Hepatocyte (in vitro differentiated cells): ENCODE data around the gene CCDC27. TPM values are rescaled to one million over a fixed set of nuclear protein-coding genes. Genes with fewer than 3 reads are reported as not detected.
"Not testable (repeated sequence)": the region's sequence is repeated elsewhere in the genome, so short reads cannot be mapped to it uniquely, and the experiment has no call there.

ENCODE experiments used
- DNase-seq: peaks from one replicate; pipeline ENCODE4 v3.0.0-alpha.2; 2016; ENCODE audit warnings: low spot score
- H2AFZ ChIP-seq: fragments of 200-600 bp; sonication (generic); 2 replicates; pipeline ENCODE4 v1.6.0; 2016; ENCODE audit warnings: antibody characterized with exemption, mild to moderate bottlenecking
- H3K27ac ChIP-seq: fragments of 200-600 bp; sonication (generic); 2 replicates; pipeline ENCODE4 v1.5.1; 2016; ENCODE audit warnings: mild to moderate bottlenecking
- H3K27me3 ChIP-seq: fragments of 200-600 bp; sonication (generic); 2 replicates; pipeline ENCODE4 v1.6.1; 2016
- H3K36me3 ChIP-seq: fragments of 200-600 bp; sonication (generic); replicated peaks from 2 replicates; pipeline ENCODE4 v1.5.1; 2016; ENCODE audit warnings: low read depth; ENCODE audit not compliant: insufficient read depth
- H3K4me1 ChIP-seq: fragments of 200-600 bp; sonication (generic); 2 replicates; pipeline ENCODE4 v1.5.1; 2016; ENCODE audit warnings: mild to moderate bottlenecking, moderate library complexity; ENCODE audit not compliant: insufficient read depth
- H3K4me2 ChIP-seq: fragments of 200-600 bp; sonication (generic); 2 replicates; pipeline ENCODE4 v1.6.0; 2016
- H3K4me3 ChIP-seq: fragments of 200-600 bp; sonication (generic); 2 replicates; pipeline ENCODE4 v1.5.1; 2016; ENCODE audit warnings: mild to moderate bottlenecking
- H3K79me2 ChIP-seq: fragments of 200-600 bp; sonication (generic); 2 replicates; pipeline ENCODE4 v1.6.0; 2017; ENCODE audit warnings: mild to moderate bottlenecking
- H3K9me2 ChIP-seq: fragments of 200-600 bp; sonication (generic); replicated peaks from 2 replicates; pipeline ENCODE4 v1.6.0; 2017; ENCODE audit warnings: mild to moderate bottlenecking; ENCODE audit not compliant: insufficient read depth
- H3K9me3 ChIP-seq: fragments of 200-600 bp; sonication (generic); 2 replicates; pipeline ENCODE4 v1.5.1; 2016; ENCODE audit warnings: low read depth, mild to moderate bottlenecking
- H4K20me1 ChIP-seq: fragments of 200-600 bp; sonication (generic); 2 replicates; pipeline ENCODE4 v1.6.0; 2016; ENCODE audit warnings: mild to moderate bottlenecking; ENCODE audit not compliant: insufficient read depth, poor library complexity, severe bottlenecking
- CTCF ChIP-seq: fragments of 200-600 bp; sonication (generic); IDR thresholded peaks from 2 replicates; pipeline ENCODE4 v1.5.1; 2016; ENCODE audit warnings: antibody characterized with exemption, mild to moderate bottlenecking; ENCODE audit not compliant: poor library complexity
- EZH2 ChIP-seq: fragments of 200-600 bp; sonication (generic); IDR thresholded peaks from 2 replicates; pipeline ENCODE4 v1.6.1; 2016; ENCODE audit warnings: antibody characterized with exemption, mild to moderate bottlenecking, borderline replicate concordance
- EZH2phosphoT487 ChIP-seq: fragments of 200-600 bp; sonication (generic); IDR thresholded peaks from one replicate; pipeline ENCODE4 v1.6.1; 2018; ENCODE audit warnings: antibody characterized with exemption, mild to moderate bottlenecking, low read depth, moderate library complexity; ENCODE audit not compliant: unreplicated experiment, severe bottlenecking
- WGBS: methylation state at CpG from one replicate; pipeline ENCODE4 v1.1.6; 2016; ENCODE audit warnings: low lambda C conversion rate; ENCODE audit errors: missing lambda C conversion rate; 5-methylcytosine and 5-hydroxymethylcytosine counted together
- polyA plus RNA-seq: library from polyadenylated mRNA; unstranded; fragments of >200 nt; fragmentation: Nextera tagmentation; extraction: Ambion mirVana; gene quantifications from 2 replicates; pipeline ENCODE4 v1.2.1, GENCODE V29; 2016
- total RNA-seq: library from RNA; depleted of rRNA; stranded (reverse); fragments of >200 nt; gene quantifications from 2 replicates; pipeline ENCODE4 v1.2.3, GENCODE V29; 2014

CCDC27 gene
- total and polyA plus RNA-seq, 2 experiments from 2014 or later = 0.17 to 0.59 TPM

- H3K4me1 ChIP-seq = no peaks in the 10 kb centered on the region
- no peak for TF ChIP-seq EZH2
- TF ChIP-seq EZH2phosphoT487 = no peak
- H3K9me3 ChIP-seq = no peaks in the 10 kb centered on the region
- H4K20me1 ChIP-seq = no peaks in the 10 kb centered on the region
- DNase-seq = no peak
- no peak overlapping the region for H3K4me2 ChIP-seq
- H3K36me3 ChIP-seq = no peaks in the 10 kb centered on the region
- no peak overlapping the region for H2AFZ ChIP-seq
- no peak overlapping the region for H3K27ac ChIP-seq
- H3K4me3 ChIP-seq = no peak overlapping the region
- H3K9me2 ChIP-seq = no peaks in the 10 kb centered on the region
- H3K27me3 ChIP-seq = no peaks in the 10 kb centered on the region
- no peaks in the 10 kb centered on the region for H3K79me2 ChIP-seq
- 78% methylated on average over 19 of the region's 20 CpGs for WGBS
Measured at GRCh38 chr1:3721955-3722465, 30.2 kb upstream of the CCDC27 start.

GRCh38 chr1:3722846-3723245 lies 29.4 kb upstream of the CCDC27 start:
- DNase-seq = no peak
- TF ChIP-seq CTCF = no peak
- no peak for TF ChIP-seq EZH2
- TF ChIP-seq EZH2phosphoT487 = no peak
- WGBS = 89% methylated on average over 3 of the region's 3 CpGs
- Histone ChIP-seq H2AFZ (no peak overlapping the region), H3K9me2 (no peaks in the 10 kb centered on the region), H3K9me3 (no peaks in the 10 kb centered on the region), H3K27me3 (no peaks in the 10 kb centered on the region), H3K27ac (no peak overlapping the region), H3K79me2 (no peaks in the 10 kb centered on the region), H4K20me1 (no peaks in the 10 kb centered on the region), H3K4me2 (no peak overlapping the region), H3K36me3 (no peaks in the 10 kb centered on the region), H3K4me3 (no peak overlapping the region), H3K4me1 (no peaks in the 10 kb centered on the region)

GRCh38 chr1:3724416-3725030 lies 27.7 kb upstream of the CCDC27 start:
- H3K9me2 ChIP-seq, H3K27ac ChIP-seq, H3K4me3 ChIP-seq, H3K79me2 ChIP-seq, H3K27me3 ChIP-seq, H3K4me1 ChIP-seq, H3K4me2 ChIP-seq, H4K20me1 ChIP-seq, H3K36me3 ChIP-seq, H3K9me3 ChIP-seq, H2AFZ ChIP-seq: not testable (repeated sequence)
- 39% methylated on average over 18 of the region's 18 CpGs for WGBS
- DNase-seq = peak; percentile 86
- TF ChIP-seq CTCF = peak; percentile 95

- no peak for TF ChIP-seq EZH2
- TF ChIP-seq CTCF = no peak
- TF ChIP-seq EZH2phosphoT487 = no peak
- WGBS = no CpG with 5 or more reads among the region's 2 CpGs
- DNase-seq = no peak
- Histone ChIP-seq H3K4me2 (no peak overlapping the region), H3K9me2 (no peaks in the 10 kb centered on the region), H3K27me3 (no peaks in the 10 kb centered on the region), H3K9me3 (no peaks in the 10 kb centered on the region), H4K20me1 (no peaks in the 10 kb centered on the region), H3K4me1 (no peaks in the 10 kb centered on the region), H2AFZ (no peak overlapping the region), H3K79me2 (no peaks in the 10 kb centered on the region), H3K27ac (no peak overlapping the region), H3K4me3 (no peak overlapping the region), H3K36me3 (no peaks in the 10 kb centered on the region)
Measured at GRCh38 chr1:3725366-3725765, 26.9 kb upstream of the CCDC27 start.
